ENCODE measurements around the gene IFNGR2. TPM values are rescaled to one million over a fixed set of nuclear protein-coding genes. Genes with fewer than 3 reads are reported as not detected.

The IFNGR2 gene
- total and polyA plus RNA-seq, 2 of the 13 experiments (the other 11 are each of a cell fraction or from before 2014, with no cell fraction given) = 61.3 to 117 TPM

GRCh38 chr21:33412832-33413519 is 9.8 kb downstream of the IFNGR2 start (continued):
- TF ChIP-seq HNF1A (IDR thresholded peaks at IDR 0.05; ENCODE audit: low read depth) = peak; percentile 97
- peak; percentile 99 for TF ChIP-seq HNF1A (CRISPR knock-in tag; IDR thresholded peaks at IDR 0.05; ENCODE audit: borderline replicate concordance)
- TF ChIP-seq TCF7 (IDR thresholded peaks at IDR 0.05; ENCODE audit: low read depth) = peak; percentile 74
- TF ChIP-seq TARDBP (CRISPR knock-in tag; IDR thresholded peaks at IDR 0.05) = peak; percentile 77
- TF ChIP-seq USF2 (IDR thresholded peaks at IDR 0.05; ENCODE audit: low read depth, low read length) = no peak
- no peak for TF ChIP-seq USF2 (CRISPR knock-in tag; IDR thresholded peaks at IDR 0.05; ENCODE audit: borderline replicate concordance)
- TF ChIP-seq HHEX (CRISPR knock-in tag; IDR thresholded peaks at IDR 0.05) = no peak
- TF ChIP-seq SRSF9 (IDR thresholded peaks at IDR 0.05; ENCODE audit: borderline replicate concordance, insufficient read depth, low read depth, low read length, poor library complexity, severe bottlenecking) = no peak
- no peak for TF ChIP-seq POLR2AphosphoS2 (IDR thresholded peaks at IDR 0.05; ENCODE audit: low read depth, low read length)
- no peak for TF ChIP-seq CREBL2 (CRISPR knock-in tag; IDR thresholded peaks at IDR 0.05; ENCODE audit: borderline replicate concordance)
- TF ChIP-seq SRY (CRISPR knock-in tag; IDR thresholded peaks at IDR 0.05) = no peak
- peak; percentile 38 for TF ChIP-seq THAP11 (CRISPR knock-in tag; IDR thresholded peaks at IDR 0.05)
- TF ChIP-seq ZNF646 (CRISPR knock-in tag; IDR thresholded peaks at IDR 0.05) = no peak
- TF ChIP-seq ZMYM3 (CRISPR knock-in tag; IDR thresholded peaks at IDR 0.05) = 0 out of 2 replicates have a peak, but pooled peaks have one; percentile 17
- TF ChIP-seq ZSCAN22 (CRISPR knock-in tag; IDR thresholded peaks at IDR 0.05) = no peak
- 0 out of 2 replicates have a peak, but pooled peaks have one; percentile 36 for TF ChIP-seq KDM4B (CRISPR knock-in tag; IDR thresholded peaks at IDR 0.05)
- peak; percentile 85 for TF ChIP-seq HDAC1 (CRISPR knock-in tag; IDR thresholded peaks at IDR 0.05)

All from HepG2 (cell line).